ENCODE data around the gene PLXNA4. TPM values are rescaled to one million over a fixed set of nuclear protein-coding genes. Genes with fewer than 3 reads are reported as not detected.

The PLXNA4 gene
- total and polyA plus RNA-seq, 9 of the 15 experiments (the other 6 are each of a cell fraction or from before 2014, with no cell fraction given), result under 0.01 to 0.09 TPM; not detected in 7

- no peak overlapping the region for H2AFZ ChIP-seq (ENCODE audit: low read depth, low read length)
- no peak overlapping the region for H3K4me2 ChIP-seq (ENCODE audit: insufficient read depth, low read length)
- no peaks in the 10 kb centered on the region for H3K9me1 ChIP-seq (ENCODE audit: control insufficient read depth, insufficient read depth, low read length)
- no peaks in the 10 kb centered on the region for H3K79me2 ChIP-seq (ENCODE audit: control insufficient read depth, insufficient read depth, low read length)
- H3K9me3 ChIP-seq (replicated peaks; ENCODE audit: control insufficient read depth, insufficient read depth, low read depth, low read length), result no peaks in the 10 kb centered on the region
- 0% methylated on average over 1 of the region's 1 CpG for WGBS (ENCODE audit: insufficient coverage, low coverage, missing lambda C conversion rate)
- no peak for TF ChIP-seq PHB (CRISPR knock-in tag; IDR thresholded peaks at IDR 0.05)
- TF ChIP-seq ZNF143 (CRISPR knock-in tag; IDR thresholded peaks at IDR 0.05), result no peak
- TF ChIP-seq NR2F6 (CRISPR knock-in tag; IDR thresholded peaks at IDR 0.05), result no peak
- TF ChIP-seq ZNF507 (tag; conservative IDR thresholded peaks at IDR 0.05), result no peak
- no peak for TF ChIP-seq POLR3A (IDR thresholded peaks at IDR 0.05; ENCODE audit: borderline replicate concordance, extremely low read depth, insufficient read depth, insufficient read length)
- TF ChIP-seq PRDM10 (IDR thresholded peaks at IDR 0.05; ENCODE audit: partially characterized antibody), result no peak
- TF ChIP-seq TFE3 (CRISPR knock-in tag; IDR thresholded peaks at IDR 0.05), result no peak
- TF ChIP-seq HIVEP1 (CRISPR knock-in tag; IDR thresholded peaks at IDR 0.05), result no peak
- no peak for TF ChIP-seq MXI1 (IDR thresholded peaks at IDR 0.05; ENCODE audit: low read depth, low read length)
- no peak for TF ChIP-seq SMARCB1 (IDR thresholded peaks at IDR 0.05; ENCODE audit: insufficient read length, low read depth)
- no peak for TF ChIP-seq ZNF583 (CRISPR knock-in tag; IDR thresholded peaks at IDR 0.05)
- TF ChIP-seq ZNF280B (CRISPR knock-in tag; IDR thresholded peaks at IDR 0.05), result no peak
- no peak for TF ChIP-seq ZBTB8A (IDR thresholded peaks at IDR 0.05; ENCODE audit: partially characterized antibody)
- no peak for TF ChIP-seq KAT7 (CRISPR knock-in tag; IDR thresholded peaks at IDR 0.05; ENCODE audit: borderline replicate concordance)
- TF ChIP-seq HNRNPL (IDR thresholded peaks at IDR 0.05; ENCODE audit: low read depth, low read length), result no peak
- TF ChIP-seq RBM17 (IDR thresholded peaks at IDR 0.05; ENCODE audit: borderline replicate concordance, low read depth, low read length), result no peak
- no peak for TF ChIP-seq MAFG (tag; conservative IDR thresholded peaks at IDR 0.05)
- TF ChIP-seq SIRT6 (IDR thresholded peaks at IDR 0.05; ENCODE audit: low read depth, low read length), result no peak
- intact Hi-C loops (cut with micrococcal nuclease), result no loop called here
- H3K9ac ChIP-seq (ENCODE audit: insufficient read depth in 1 of 2, low read depth in 2 of 2, low read length in 2 of 2), result no peak overlapping the region
- no peak overlapping the region for H3K4me3 ChIP-seq
- peaks cover 18 to 21% of the 10 kb centered on the region in 2 experiments for H3K27me3 ChIP-seq (ENCODE audit: control insufficient read depth in 2 of 2, insufficient read depth in 2 of 2, low read length in 2 of 2)
- ChIA-PET CTCF (ENCODE audit: low intra/inter-chr PET ratio) (no interaction called here), POLR2A (interaction anchor here (0.7 to 1.1 kb wide), 2 partner anchors 9 to 95 kb away, joined by 3 read pairs; no protein-coding TSS in a partner anchor)
- no peak for FAIRE-seq
- no peak overlapping the region for H3K27ac ChIP-seq (ENCODE audit: extremely low read depth, low read depth, low read length)
- DNase-seq (ENCODE audit: extremely low read depth in 1 of 4, low spot score in 3 of 4), result no peak
- no peaks in the 10 kb centered on the region for H3K36me3 ChIP-seq (ENCODE audit: control insufficient read depth, insufficient read depth, low read length)
- no TSS peak for BruUV-seq (replicated peaks)
- in situ Hi-C loops (cut with MboI), result no loop called here
- H4K20me1 ChIP-seq (replicated peaks; ENCODE audit: control insufficient read depth, insufficient read depth, low read length), result no peaks in the 10 kb centered on the region
- H3K4me1 ChIP-seq (replicated peaks in 1 of 2; ENCODE audit: control insufficient read depth in 2 of 2, insufficient read depth in 2 of 2, low read length in 2 of 2), result no peaks in the 10 kb centered on the region
- no peak for ATAC-seq
Observed at GRCh38 chr7:132544025-132544424, 32.2 kb downstream of the PLXNA4 start.
